Mesenchymal stem cell (in vitro differentiated cells and primary cell): Measurements from ENCODE around the gene MUC5B.
A peak's percentile ranks its signal among the peaks of the same experiment; 100 is the strongest.

Experiments used
- DNase-seq: peaks from one replicate; pipeline ENCODE4 v3.0.0-alpha.2; 2013
- H2AFZ ChIP-seq: one replicate; pipeline ENCODE4 v1.6.1; 2013; ENCODE audit warnings: low read depth, mild to moderate bottlenecking, control low read depth, inconsistent platforms, low read length, moderate library complexity
- H2AK5ac ChIP-seq: 2 replicates; pipeline ENCODE4 v1.6.1; 2013; ENCODE audit warnings: low read length, moderate library complexity, mild to moderate bottlenecking, inconsistent platforms; ENCODE audit not compliant: severe bottlenecking
- H2BK120ac ChIP-seq: one replicate; pipeline ENCODE4 v1.6.1; 2013; ENCODE audit warnings: low read depth, mild to moderate bottlenecking, inconsistent platforms, low read length, moderate library complexity
- H2BK12ac ChIP-seq, 2 experiments: one replicate each; pipeline ENCODE4 v1.6.1; 2013; ENCODE audit warnings: inconsistent platforms in 2 of 2, low read length in 2 of 2, mild to moderate bottlenecking in 2 of 2, moderate library complexity in 2 of 2, control low read depth in 1 of 2
- H2BK15ac ChIP-seq: one replicate; pipeline ENCODE4 v1.6.1; 2013; ENCODE audit warnings: mild to moderate bottlenecking, low read depth, inconsistent platforms; ENCODE audit not compliant: poor library complexity, severe bottlenecking
- H2BK5ac ChIP-seq: 2 replicates; pipeline ENCODE4 v1.6.1; 2013; ENCODE audit warnings: low read depth, mild to moderate bottlenecking, low read length, control low read depth, inconsistent platforms; ENCODE audit not compliant: poor library complexity, severe bottlenecking
- H3K14ac ChIP-seq, 2 experiments: one replicate each; pipeline ENCODE4 v1.6.1; 2013; ENCODE audit warnings: inconsistent platforms in 2 of 2, low read length in 2 of 2, control low read depth in 1 of 2, mild to moderate bottlenecking in 1 of 2, moderate library complexity in 1 of 2
- H3K18ac ChIP-seq, 2 experiments: one replicate each; pipeline ENCODE4 v1.6.1; 2013; ENCODE audit warnings: inconsistent platforms in 2 of 2, low read length in 2 of 2, control low read depth in 1 of 2, low read depth in 1 of 2, mild to moderate bottlenecking in 1 of 2
- H3K23ac ChIP-seq, 2 experiments: one replicate each; pipeline ENCODE4 v1.6.1; 2013; ENCODE audit warnings: inconsistent platforms in 2 of 2, low read length in 2 of 2, mild to moderate bottlenecking in 2 of 2, moderate library complexity in 2 of 2, control low read depth in 1 of 2
- H3K27ac ChIP-seq: 2 replicates; pipeline ENCODE4 v1.5.1; 2013; ENCODE audit warnings: mild to moderate bottlenecking, moderate library complexity, low read length, control low read depth, inconsistent platforms; ENCODE audit not compliant: poor library complexity, severe bottlenecking
- H3K27me3 ChIP-seq, 2 experiments: 2 replicates each; pipeline versions ENCODE4 v1.6.1 to v1.7.0; 2013; ENCODE audit warnings: low read length in 2 of 2, mild to moderate bottlenecking in 2 of 2, moderate library complexity in 2 of 2, control low read depth in 1 of 2, inconsistent platforms in 1 of 2; ENCODE audit not compliant: control insufficient read depth in 1 of 2, insufficient read depth in 1 of 2
- H3K36me3 ChIP-seq, 2 experiments: 2 replicates each; pipeline versions ENCODE4 v1.6.1 to v1.7.0; 2013; ENCODE audit warnings: low read length in 2 of 2, control low read depth in 1 of 2, inconsistent platforms in 1 of 2, low read depth in 1 of 2, mild to moderate bottlenecking in 1 of 2; ENCODE audit not compliant: insufficient read depth in 2 of 2, control insufficient read depth in 1 of 2
- H3K4ac ChIP-seq, 2 experiments: one replicate each; pipeline ENCODE4 v1.6.1; 2013; ENCODE audit warnings: inconsistent platforms in 2 of 2, low read length in 2 of 2, mild to moderate bottlenecking in 2 of 2, moderate library complexity in 2 of 2, control low read depth in 1 of 2, low read depth in 1 of 2
- H3K4me1 ChIP-seq: 2 replicates; pipeline ENCODE4 v1.6.1; 2013; ENCODE audit warnings: low read depth, low read length, control low read depth; ENCODE audit not compliant: control insufficient read depth, insufficient read depth
- H3K4me2 ChIP-seq: 2 replicates; pipeline ENCODE4 v1.6.1; 2013; ENCODE audit warnings: low read length, mild to moderate bottlenecking, inconsistent platforms; ENCODE audit not compliant: poor library complexity, severe bottlenecking
- H3K4me3 ChIP-seq, 2 experiments: 2 replicates each; pipeline versions ENCODE4 v1.5.1 to v1.7.0; 2013; ENCODE audit warnings: low read length in 2 of 2, mild to moderate bottlenecking in 2 of 2, control low read depth in 1 of 2, low read depth in 1 of 2; ENCODE audit not compliant: insufficient read depth in 1 of 2
- H3K79me1 ChIP-seq: replicated peaks from 2 replicates; pipeline ENCODE4 v1.6.1; 2013; ENCODE audit warnings: mild to moderate bottlenecking, control low read depth, low read length, inconsistent platforms; ENCODE audit not compliant: poor library complexity, severe bottlenecking
- H3K9ac ChIP-seq: 2 replicates; pipeline ENCODE4 v1.7.0; 2013; ENCODE audit warnings: mild to moderate bottlenecking, low read length, moderate library complexity
- H3K9me3 ChIP-seq: 2 replicates; pipeline ENCODE4 v1.7.0; 2013; ENCODE audit warnings: mild to moderate bottlenecking, low read length; ENCODE audit not compliant: control insufficient read depth
- H4K8ac ChIP-seq: one replicate; pipeline ENCODE4 v1.6.1; 2013; ENCODE audit warnings: inconsistent platforms, mild to moderate bottlenecking, low read length, moderate library complexity
- H4K91ac ChIP-seq: one replicate; pipeline ENCODE4 v1.6.1; 2013; ENCODE audit warnings: mild to moderate bottlenecking, low read length, inconsistent platforms
- WGBS: methylation state at CpG from one replicate; pipeline ENCODE4 v1.1.7; 2013; ENCODE audit warnings: mixed read lengths; 5-methylcytosine and 5-hydroxymethylcytosine counted together

Gene MUC5B

DNA sequence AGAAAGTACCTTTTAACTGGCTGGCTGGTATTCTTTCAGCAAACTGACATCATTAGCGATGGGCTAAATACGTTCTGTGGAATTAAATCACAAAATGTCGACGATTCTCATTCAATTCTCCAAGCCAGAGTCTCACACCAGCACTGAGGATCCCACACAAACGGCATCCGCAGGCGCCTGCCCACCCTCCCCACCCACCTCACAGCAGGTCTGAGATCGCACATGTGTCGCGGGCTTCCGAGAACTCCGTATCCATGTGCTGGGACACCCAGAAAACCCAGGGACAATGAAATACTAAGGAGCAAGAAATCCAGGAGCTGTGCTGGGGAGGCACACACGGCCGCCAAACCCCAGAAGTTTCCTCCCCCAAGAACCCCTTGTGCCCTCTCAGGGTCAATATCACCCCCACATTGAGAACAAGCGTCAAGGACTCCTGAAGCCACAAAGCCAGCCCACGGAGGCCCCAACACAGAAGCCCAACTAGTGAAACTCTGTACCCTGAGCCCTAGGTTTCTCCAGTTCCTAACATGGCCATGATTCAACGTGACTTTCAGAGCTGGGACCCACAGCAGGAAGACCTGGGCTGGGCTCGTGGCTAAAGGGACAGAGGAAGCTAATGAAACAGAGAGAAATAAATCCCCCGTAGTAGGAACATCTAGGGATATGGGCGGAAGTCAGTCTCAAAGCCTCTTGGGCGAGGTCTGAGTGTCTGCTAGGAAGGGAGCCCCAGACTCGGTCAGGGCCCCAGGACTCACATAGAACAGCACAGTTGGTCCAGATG is 78.5 kb downstream of the MUC5B start:
- Histone ChIP-seq H4K8ac (no peak overlapping the region), H2BK120ac (no peak overlapping the region), H3K79me1 (peaks cover 15% of the 10 kb centered on the region), H2BK15ac (no peak overlapping the region), H3K23ac (no peak overlapping the region), H3K4me1 (peaks cover 46% of the 10 kb centered on the region), H3K9me3 (no peaks in the 10 kb centered on the region), H4K91ac (no peak overlapping the region), H3K27ac (no peak overlapping the region), H3K18ac (no peak overlapping the region), H2AFZ (no peak overlapping the region), H3K36me3 (peaks cover 24 to 49% of the 10 kb centered on the region in 2 experiments), H3K27me3 (no peaks in the 10 kb centered on the region), H3K4me3 (no peak overlapping the region), H3K9ac (no peak overlapping the region), H2BK5ac (no peak overlapping the region), H3K4ac (no peak overlapping the region), H2AK5ac (no peak overlapping the region), H3K4me2 (no peak overlapping the region), H2BK12ac (no peak overlapping the region), H3K14ac (no peak overlapping the region)
- no peak for DNase-seq
- WGBS = 94% methylated on average over 22 of the region's 22 CpGs

DNA sequence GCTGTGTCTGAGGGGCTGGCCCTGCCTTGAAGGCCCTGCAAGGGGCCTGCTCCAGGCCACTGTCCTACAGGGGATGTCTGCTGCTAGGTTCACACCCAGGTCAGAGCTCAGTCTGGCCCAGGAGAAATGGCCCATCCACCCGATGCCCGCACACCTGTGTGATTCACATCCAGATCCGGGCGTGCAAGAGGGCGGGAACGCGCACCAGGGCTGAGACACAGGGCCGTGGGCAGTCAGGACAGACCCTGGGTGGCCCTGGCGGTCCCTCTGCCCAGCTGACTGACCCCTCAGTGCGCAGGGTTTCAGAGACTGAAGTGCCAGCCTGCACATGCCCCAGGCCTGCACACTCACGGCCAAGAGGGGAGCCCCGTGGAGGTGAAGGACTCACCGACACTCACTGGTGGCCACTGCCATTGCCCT is 79.2 kb downstream of the MUC5B start:
- Histone ChIP-seq H3K4me1 (peaks cover 52% of the 10 kb centered on the region), H3K4me2 (no peak overlapping the region), H3K27me3 (no peaks in the 10 kb centered on the region), H2BK15ac (no peak overlapping the region), H2BK5ac (no peak overlapping the region), H3K18ac (no peak overlapping the region), H3K14ac (no peak overlapping the region), H4K91ac (no peak overlapping the region), H3K4ac (no peak overlapping the region), H2BK120ac (no peak overlapping the region), H3K9ac (no peak overlapping the region), H2BK12ac (no peak overlapping the region), H3K23ac (no peak overlapping the region), H3K27ac (no peak overlapping the region), H3K9me3 (no peaks in the 10 kb centered on the region), H2AK5ac (no peak overlapping the region), H4K8ac (no peak overlapping the region), H2AFZ (no peak overlapping the region), H3K36me3 (peaks cover 27 to 52% of the 10 kb centered on the region in 2 experiments), H3K79me1 (peaks cover 13% of the 10 kb centered on the region), H3K4me3 (no peak overlapping the region)
- 91% methylated on average over 13 of the region's 13 CpGs for WGBS
- no peak for DNase-seq

DNA sequence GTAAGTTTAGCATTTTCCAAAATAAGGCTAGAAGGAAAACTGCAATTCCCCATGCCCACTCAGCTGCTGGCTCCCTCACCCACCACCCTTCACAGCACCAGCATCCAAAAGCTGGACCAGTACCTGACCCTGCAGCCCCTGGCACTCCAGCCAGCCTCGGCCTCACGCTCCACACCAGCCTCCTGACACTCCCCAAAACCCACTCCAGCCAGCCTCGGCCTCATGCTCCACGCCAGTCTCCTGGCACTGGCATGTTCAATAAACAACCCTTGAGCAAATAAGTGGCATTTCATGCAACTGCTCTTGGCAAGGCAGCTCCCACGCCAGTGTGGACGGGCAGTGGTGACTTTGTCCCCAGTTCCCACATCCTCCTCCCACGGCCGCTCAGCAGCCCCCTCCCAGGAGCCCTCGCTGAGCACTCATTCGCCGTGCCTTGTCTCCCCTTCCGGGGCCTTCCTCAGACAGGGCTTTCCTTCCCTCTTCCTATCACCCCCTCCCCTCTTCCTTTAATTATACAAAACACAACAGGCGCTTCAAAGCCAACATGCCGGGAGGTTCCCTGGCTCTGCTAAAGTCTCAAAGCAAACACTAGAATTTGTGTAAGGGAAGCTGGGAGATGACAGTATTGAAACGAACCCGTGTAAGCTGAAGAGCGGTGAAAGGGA is 79.7 kb downstream of the MUC5B start:
- Histone ChIP-seq H4K91ac (no peak overlapping the region), H3K9me3 (no peaks in the 10 kb centered on the region), H3K27ac (no peak overlapping the region), H2BK12ac (no peak overlapping the region), H4K8ac (no peak overlapping the region), H2BK120ac (no peak overlapping the region), H3K9ac (no peak overlapping the region), H3K18ac (no peak overlapping the region), H3K14ac (no peak overlapping the region), H3K4me3 (no peak overlapping the region), H2AFZ (no peak overlapping the region), H2BK5ac (no peak overlapping the region), H3K4me2 (no peak overlapping the region), H3K36me3 (peaks cover 32 to 52% of the 10 kb centered on the region in 2 experiments), H3K23ac (no peak overlapping the region), H3K79me1 (peaks cover 12% of the 10 kb centered on the region), H3K4me1 (peaks cover 58% of the 10 kb centered on the region), H3K27me3 (no peaks in the 10 kb centered on the region), H2AK5ac (no peak overlapping the region), H3K4ac (no peak overlapping the region), H2BK15ac (no peak overlapping the region)
- 82% methylated on average over 17 of the region's 17 CpGs for WGBS
- no peak for DNase-seq

DNA sequence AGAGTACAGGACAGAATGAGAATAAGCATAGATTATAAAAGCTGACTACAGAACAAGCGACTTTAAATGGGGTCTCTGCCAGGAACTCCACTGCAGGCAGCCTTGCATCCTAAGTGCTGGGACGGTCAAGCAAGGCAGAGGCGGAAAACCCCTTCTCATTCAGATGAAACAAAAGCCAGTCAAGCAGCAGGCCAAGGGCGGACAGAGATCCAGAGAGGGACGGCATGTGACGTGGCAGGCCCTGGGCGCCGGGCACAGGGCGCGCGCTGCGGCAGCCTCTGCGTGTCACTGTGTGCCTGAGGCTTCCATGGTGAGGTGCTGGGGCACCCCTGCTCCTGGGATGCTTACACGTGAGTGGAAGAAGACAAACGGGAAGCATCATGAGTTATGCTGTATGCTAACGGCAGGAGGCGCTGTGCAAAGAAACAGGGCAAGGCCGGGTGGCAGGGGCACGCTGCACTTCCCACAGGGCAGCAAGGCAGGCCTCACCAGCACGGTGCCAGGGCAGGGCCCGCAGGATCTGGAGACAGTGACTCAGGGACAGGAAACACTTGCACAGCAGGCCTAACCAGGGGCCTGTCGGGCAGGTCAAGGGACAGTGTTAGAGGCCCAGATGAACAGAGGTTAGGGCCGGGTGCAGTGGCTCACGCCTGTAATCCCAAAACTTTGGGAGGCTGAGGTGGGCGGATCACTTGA is 80.4 kb downstream of the MUC5B start:
- Histone ChIP-seq H3K4me2 (no peak overlapping the region), H2BK120ac (no peak overlapping the region), H3K9me3 (no peaks in the 10 kb centered on the region), H3K4me1 (peaks cover 58% of the 10 kb centered on the region), H2BK15ac (no peak overlapping the region), H2BK5ac (no peak overlapping the region), H3K14ac (peak overlapping the region in 1 of 2 experiments; percentile 39), H2AK5ac (peak overlapping the region; percentile 29), H3K79me1 (peaks cover 11% of the 10 kb centered on the region), H4K91ac (no peak overlapping the region), H3K27me3 (no peaks in the 10 kb centered on the region), H3K4me3 (no peak overlapping the region), H3K36me3 (peaks cover 27 to 49% of the 10 kb centered on the region in 2 experiments), H2BK12ac (no peak overlapping the region), H3K9ac (no peak overlapping the region), H4K8ac (no peak overlapping the region), H2AFZ (no peak overlapping the region), H3K4ac (no peak overlapping the region), H3K18ac (no peak overlapping the region), H3K23ac (peak overlapping the region in 1 of 2 experiments; percentile 61), H3K27ac (no peak overlapping the region)
- DNase-seq = no peak
- 91% methylated on average over 25 of the region's 25 CpGs for WGBS
